Measurements from ENCODE around the gene SMG7.

- TF ChIP-seq CTCF (IDR thresholded peaks at IDR 0.05), result no peak
- no peak for TF ChIP-seq REST (IDR thresholded peaks at IDR 0.05; ENCODE audit: insufficient read depth in 1 of 2, low read depth in 2 of 2, low read length in 1 of 2)
These were observed 384 bp upstream of the SMG7 start for GRCh38 chr1:183471743-183472487.
